ENCODE results near the gene HMHB1. TPM values are rescaled to one million over a fixed set of nuclear protein-coding genes. Genes with fewer than 3 reads are reported as not detected.

Gene HMHB1
- total RNA-seq, 2 donors from 2014 or later, result not detected

GRCh38 chr5:143841446-143841845, 29.5 kb downstream of the HMHB1 start:
- no peaks in the 10 kb centered on the region for H3K36me3 ChIP-seq
- no peak overlapping the region for H3K4me3 ChIP-seq
- TF ChIP-seq CTCF (IDR thresholded peaks at IDR 0.05), result no peak
- H3K9me3 ChIP-seq, result no peaks in the 10 kb centered on the region
- no peak for DNase-seq (ENCODE audit: low spot score)
- H3K4me1 ChIP-seq, result no peaks in the 10 kb centered on the region
- H3K27me3 ChIP-seq, result no peaks in the 10 kb centered on the region
- no peak overlapping the region for H3K27ac ChIP-seq

DNA sequence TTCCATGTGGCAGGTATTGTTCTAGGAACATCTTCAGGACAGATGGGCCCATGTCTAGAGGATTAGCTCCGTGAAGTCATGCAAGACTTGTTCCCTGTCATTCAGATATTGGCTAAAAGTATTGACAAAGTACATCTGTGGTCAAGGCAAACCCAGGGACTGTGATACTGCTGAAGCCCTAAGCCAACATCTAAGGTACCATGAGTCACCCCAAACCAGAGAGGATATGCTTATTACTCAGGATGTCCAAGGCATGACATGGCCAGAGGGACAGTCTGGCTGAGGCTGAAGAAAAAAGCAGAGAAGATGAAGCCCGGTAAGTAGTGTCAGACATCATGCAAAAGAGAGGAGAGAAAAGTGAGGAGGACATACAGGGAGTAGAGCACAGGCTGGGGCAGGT, 31.0 kb downstream of the HMHB1 start:
- Histone ChIP-seq H3K27me3 (no peaks in the 10 kb centered on the region), H3K9me3 (no peaks in the 10 kb centered on the region), H3K4me3 (no peak overlapping the region), H3K36me3 (no peaks in the 10 kb centered on the region), H3K4me1 (no peaks in the 10 kb centered on the region), H3K27ac (no peak overlapping the region)
- TF ChIP-seq CTCF (IDR thresholded peaks at IDR 0.05), result no peak
- DNase-seq (ENCODE audit: low spot score), result no peak

DNA sequence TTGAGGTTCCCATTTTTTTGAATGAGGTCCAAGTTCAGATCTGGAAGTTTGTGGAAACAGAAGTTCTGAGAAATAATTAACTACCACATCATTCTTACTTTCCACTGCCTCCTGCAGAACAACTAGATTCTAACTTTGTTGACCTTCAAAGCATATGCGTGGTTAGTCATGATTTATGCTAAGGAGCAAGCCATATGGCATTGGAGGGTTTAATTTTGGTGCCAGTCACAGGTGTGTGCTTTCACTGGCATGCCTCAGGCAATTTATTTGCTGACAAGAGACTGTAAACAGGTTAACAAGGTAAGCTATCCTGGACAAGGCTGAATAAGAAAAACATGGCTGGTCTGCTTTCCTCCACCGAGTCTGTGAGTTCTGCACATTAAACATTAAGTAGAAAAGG, 31.5 kb downstream of the HMHB1 start:
- Histone ChIP-seq H3K4me1 (no peaks in the 10 kb centered on the region), H3K27ac (no peak overlapping the region), H3K27me3 (no peaks in the 10 kb centered on the region), H3K4me3 (no peak overlapping the region), H3K9me3 (no peaks in the 10 kb centered on the region), H3K36me3 (no peaks in the 10 kb centered on the region)
- no peak for TF ChIP-seq CTCF (IDR thresholded peaks at IDR 0.05)
- no peak for DNase-seq (ENCODE audit: low spot score)

- H3K27me3 ChIP-seq, result no peaks in the 10 kb centered on the region
- H3K4me3 ChIP-seq, result no peak overlapping the region
- H3K4me1 ChIP-seq, result no peaks in the 10 kb centered on the region
- no peak for TF ChIP-seq CTCF (IDR thresholded peaks at IDR 0.05)
- no peaks in the 10 kb centered on the region for H3K36me3 ChIP-seq
- H3K9me3 ChIP-seq, result no peaks in the 10 kb centered on the region
- no peak for DNase-seq (ENCODE audit: low spot score)
- H3K27ac ChIP-seq, result no peak overlapping the region
These were observed 38.2 kb downstream of the HMHB1 start for GRCh38 chr5:143850050-143850683.

DNA sequence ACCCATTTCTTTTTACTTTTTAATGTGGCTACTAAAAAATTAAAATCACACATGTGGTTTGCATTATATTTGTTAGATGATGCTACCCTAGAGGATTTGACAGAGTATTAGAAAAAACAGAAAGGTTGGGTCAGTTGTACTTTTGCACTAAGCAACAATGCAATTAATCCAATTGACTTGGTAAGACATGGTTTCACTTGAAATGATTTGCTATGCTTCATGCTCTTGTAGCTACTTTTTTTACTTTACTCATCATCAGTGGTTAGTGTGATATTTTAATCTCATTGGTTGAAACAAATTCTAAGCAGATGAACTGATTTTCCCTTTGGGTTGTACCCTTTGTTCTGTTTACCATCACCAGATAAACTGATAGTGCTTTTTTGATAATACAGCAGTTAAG, 39.4 kb downstream of the HMHB1 start:
- DNase-seq (ENCODE audit: low spot score), result no peak
- Histone ChIP-seq H3K27me3 (no peaks in the 10 kb centered on the region), H3K27ac (no peak overlapping the region), H3K4me1 (no peaks in the 10 kb centered on the region), H3K9me3 (no peaks in the 10 kb centered on the region), H3K36me3 (no peaks in the 10 kb centered on the region), H3K4me3 (no peak overlapping the region)
- no peak for TF ChIP-seq CTCF (IDR thresholded peaks at IDR 0.05)

DNA sequence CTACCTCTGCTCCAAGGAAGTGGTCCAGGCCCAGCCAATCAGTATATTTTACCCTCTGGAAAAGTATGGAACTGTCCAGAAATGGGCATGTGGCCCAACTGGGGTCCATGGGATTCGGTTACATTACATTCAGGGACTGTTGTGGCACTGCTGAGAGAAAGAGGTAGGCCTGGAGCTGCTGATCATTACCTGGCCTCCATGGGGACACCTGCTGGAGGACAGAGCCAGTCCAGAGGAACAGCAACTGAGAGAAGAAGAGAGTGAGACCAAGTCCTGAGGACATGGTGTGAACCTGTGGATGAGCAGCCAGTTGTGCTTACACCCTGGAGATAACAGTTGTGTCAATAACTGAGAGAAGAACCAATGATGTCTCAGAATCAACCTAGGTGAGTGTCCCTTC, 48.2 kb downstream of the HMHB1 start:
- Histone ChIP-seq H3K27ac (no peak overlapping the region), H3K9me3 (no peaks in the 10 kb centered on the region)

More for the DNA sequence above, 48.2 kb downstream of the HMHB1 start:
- Histone ChIP-seq H3K36me3 (no peaks in the 10 kb centered on the region), H3K4me1 (peaks cover 0 to 3% of the 10 kb centered on the region in 2 donors), H3K4me3 (no peak overlapping the region), H3K27me3 (no peaks in the 10 kb centered on the region)
- TF ChIP-seq CTCF (IDR thresholded peaks at IDR 0.05), result no peak
- no peak for DNase-seq (ENCODE audit: low spot score)

All from right atrium auricular region (tissue), 2 donors.